ENCODE results near the gene DTNBP1.

DTNBP1 gene

DNA sequence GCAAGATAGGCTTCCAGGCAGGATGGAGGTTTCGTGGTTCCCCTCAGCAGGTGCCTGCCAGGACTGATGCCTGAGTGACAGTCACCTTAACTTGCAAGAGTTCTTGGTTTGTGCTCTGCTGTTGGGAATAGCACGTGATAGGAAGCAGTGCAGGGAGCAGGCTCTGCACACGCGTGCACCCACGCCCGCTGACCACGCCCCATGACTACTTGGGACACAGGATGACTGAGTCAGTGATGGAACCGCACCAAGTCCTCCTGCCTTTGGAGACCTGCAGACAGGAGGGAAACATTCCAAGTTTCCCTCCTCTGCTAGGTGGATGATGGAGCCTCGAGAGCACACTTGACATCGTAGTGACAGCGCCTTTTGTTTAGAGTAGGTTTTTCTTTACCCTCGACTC, 164.2 kb downstream of the DTNBP1 start:
- no peak for DNase-seq

DNA sequence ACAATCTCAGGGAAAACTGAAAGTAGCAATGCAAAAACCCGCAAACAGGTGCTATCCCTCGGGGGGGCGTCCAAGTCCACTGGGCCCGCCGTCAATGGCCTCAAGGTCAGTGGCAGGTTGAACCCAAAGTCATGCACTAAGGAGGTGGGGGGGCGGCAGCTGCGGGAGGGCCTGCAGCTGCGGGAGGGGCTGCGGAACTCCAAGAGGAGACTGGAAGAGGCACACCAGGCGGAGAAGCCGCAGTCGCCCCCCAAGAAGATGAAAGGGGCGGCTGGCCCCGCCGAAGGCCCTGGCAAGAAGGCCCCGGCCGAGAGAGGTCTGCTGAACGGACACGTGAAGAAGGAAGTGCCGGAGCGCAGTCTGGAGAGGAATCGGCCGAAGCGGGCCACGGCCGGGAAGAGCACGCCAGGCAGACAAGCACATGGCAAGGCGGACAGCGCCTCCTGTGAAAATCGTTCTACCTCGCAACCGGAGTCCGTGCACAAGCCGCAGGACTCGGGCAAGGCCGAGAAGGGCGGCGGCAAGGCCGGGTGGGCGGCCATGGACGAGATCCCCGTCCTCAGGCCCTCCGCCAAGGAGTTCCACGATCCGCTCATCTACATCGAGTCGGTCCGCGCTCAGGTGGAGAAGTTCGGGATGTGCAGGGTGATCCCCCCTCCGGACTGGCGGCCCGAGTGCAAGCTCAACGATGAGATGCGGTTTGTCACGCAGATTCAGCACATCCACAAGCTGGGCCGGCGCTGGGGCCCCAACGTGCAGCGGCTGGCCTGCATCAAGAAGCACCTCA, 166.3 kb downstream of the DTNBP1 start:
- no peak for DNase-seq

DNA sequence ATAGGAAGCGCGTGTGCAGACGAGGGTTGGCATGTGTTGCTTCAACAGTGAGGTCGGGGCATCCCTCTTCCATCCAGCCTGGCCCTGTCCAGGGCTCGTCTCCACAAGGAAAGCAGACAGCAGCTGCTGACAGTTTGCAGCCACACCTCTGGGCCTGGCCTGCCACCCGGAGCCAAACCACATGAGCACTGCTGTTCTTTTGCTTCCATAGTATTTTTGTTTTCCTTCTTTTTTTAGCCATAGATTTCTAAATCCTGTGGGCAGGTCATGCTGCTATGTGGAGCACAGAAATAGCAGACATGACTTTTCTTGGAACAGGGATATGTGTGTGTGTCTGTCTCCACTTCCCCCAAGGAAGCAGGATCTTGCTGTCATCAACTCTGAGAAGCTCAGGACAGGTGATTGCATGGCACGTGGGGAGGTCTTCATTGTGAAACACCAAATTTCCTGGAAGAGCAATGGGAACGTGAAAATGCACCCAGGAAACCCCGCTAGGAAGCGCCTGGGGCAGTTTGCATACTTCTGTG, 167.4 kb downstream of the DTNBP1 start:
- DNase-seq = no peak

DNA sequence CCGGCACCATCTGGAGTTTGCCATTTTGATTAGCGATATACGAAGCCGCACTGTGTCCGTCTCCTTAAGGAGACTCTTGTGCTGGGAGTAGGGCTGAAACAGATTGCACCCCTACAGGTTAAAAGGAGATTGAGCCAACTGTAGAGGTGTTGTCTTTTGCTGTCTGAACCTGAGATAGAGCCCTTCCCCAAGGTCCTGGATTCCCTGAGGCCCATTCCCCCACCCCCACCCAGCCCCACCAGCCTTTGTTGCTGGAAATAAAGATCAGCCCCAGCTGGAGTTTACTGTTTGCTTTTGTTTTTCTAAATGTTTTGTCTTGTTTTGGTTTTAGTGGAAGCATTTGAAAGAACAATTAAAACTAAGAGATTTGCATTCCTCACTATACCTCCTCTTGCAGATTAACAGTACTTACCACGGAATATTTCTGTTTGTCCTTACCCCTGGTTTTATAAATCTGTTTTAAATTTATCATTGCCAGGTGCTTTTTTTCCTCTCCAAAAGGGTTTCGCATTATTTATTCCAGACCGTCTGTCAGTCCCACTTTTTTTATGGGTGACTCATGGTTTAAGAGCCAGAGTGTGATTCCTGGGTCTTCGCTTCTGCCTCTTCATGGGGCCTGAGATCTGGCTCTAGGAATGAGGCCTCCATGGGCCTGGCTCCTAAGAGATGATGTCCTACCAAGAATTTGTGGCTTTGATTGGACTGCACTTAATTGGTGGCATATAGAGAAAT, 169.2 kb downstream of the DTNBP1 start:
- no peak for DNase-seq

DNA sequence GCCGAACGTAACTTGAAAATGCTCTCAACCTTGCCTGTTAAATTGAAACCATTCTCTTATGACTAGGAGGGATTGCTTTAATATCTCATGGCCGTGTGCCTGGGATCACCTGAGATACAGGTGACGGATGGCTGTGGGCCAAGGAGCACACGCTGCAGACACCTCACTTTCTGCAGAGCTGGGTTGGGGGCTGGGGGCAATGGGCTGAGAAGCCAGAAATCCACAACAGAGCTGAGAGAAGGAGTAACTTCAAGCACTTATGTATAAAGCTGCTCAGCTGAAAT, 170.9 kb downstream of the DTNBP1 start:
- DNase-seq = no peak

DNA sequence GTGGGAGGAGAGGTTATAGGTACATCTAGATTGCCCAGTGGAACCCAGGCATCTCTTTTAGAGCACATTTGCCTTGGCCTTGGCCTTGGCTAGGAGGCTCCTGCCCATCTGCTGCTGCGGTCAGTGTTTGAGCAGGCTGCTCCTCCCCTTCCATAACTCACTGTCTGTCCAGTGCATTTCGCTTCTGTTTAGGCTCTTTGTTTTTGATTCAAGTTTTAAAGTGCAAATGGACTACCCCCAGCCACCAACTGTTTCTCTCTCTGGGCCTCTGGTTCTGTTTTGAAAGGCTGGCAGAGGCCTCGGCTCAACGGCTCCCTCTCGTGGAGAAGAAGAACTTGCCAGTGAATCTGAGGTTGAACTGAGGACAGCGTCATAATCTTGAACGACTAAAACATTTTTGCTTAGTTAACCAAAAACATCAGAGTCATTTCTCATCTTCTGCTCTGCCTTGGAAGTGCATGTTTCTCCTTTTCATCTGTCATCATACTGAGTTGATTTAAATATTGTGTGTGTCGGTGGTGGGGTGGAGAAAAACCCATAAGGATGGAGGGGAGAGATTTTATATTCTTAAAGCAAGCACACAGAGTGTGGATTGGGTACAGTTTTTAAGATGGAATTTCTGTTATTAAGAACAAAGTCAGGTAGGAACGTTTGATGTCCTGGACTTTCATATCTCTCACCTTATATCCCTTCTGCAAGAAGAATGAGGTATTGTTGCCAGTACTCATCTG, 171.4 kb downstream of the DTNBP1 start:
- peak; percentile 66 to 69 for DNase-seq

DNA sequence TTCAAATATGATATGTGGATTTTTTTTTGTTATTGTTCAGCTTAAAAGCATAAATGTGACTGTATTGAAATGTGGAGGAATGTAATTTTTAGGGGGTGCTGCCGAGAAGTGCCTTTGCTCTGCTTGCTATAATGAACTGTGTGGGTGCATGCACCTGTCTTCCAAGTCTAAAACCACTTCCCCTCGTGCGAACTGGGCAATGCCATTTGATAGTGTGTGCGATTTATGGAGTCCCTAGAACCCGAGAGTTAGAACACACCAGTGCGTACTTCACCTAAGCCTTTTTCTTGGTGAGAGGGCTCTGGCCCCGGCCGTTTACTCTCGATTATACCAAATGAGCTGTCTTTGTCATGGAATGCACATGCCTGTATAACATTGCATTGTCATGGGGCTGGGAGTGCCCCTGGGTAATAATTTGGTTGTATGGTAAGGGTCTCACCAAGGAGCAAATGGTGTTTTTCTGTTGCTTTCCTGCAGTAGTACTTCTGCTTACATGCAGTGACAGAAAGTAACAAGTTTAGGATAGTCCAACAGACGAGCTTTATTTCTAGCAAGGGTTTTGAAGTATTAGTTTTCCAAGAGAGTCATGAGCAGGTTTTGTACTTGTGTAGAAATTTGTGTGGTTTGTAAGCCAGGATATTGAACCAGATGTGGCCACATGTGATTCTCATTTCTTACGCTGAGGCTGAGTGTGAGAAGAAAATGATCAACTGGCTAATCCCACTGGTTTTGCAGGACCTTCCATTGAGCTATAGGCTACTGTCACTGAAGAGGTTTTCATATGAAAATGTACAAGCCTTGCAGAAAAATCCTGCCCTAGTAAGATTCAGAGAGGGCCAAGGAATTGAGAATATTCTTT, 172.4 kb downstream of the DTNBP1 start:
- DNase-seq = no peak

DNA sequence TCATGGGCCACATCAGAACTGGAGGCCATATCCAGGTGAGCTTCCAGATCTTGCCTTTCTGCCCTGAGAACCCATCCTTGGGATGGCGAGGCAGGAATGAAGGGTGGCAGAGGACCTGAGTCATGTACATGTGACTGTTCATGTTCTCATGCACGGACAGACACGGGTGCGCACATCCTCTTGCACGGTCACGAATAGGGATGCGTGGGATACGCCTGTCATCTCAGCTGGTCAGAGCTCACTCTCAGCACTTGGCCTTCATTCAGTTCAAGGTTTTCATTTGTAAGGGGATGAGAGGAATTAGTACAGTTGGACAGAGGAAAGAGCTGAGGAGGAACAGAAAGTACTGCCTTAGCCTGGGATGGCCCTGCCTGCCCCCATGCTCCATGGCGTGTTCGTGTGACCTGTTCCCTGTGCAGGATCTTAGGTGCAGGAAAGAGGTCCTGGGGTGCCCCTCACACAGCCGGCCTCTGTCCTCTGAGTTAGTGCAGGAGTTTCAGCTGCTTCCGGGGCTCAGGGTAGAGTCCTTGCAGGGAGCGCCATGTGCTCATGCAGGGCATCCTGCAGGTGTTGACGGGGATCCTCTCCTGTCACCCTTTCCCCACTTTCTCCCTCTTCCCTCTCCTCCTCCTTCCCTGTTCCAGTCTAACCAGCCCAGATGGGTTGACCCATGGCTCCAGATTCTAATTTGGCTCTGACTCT, 173.4 kb downstream of the DTNBP1 start:
- no peak for DNase-seq

DNA sequence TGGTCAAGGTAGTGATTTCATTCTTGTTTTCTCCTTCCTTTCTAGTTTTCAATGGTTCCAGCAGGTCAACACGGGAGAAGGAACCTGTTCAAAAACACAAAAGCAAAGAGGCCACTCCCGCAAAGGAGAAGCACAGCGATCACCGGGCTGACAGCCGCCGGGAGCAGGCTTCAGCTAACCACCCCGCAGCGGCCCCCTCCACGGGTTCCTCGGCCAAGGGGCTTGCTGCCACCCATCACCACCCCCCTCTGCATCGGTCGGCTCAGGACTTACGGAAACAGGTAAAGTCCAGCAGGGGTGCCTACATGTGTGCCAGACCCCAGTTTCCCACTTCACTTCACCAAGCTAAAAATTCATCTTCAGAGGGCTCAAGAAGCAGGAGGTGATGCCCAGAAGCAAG, 175.6 kb downstream of the DTNBP1 start:
- DNase-seq = no peak

DNA sequence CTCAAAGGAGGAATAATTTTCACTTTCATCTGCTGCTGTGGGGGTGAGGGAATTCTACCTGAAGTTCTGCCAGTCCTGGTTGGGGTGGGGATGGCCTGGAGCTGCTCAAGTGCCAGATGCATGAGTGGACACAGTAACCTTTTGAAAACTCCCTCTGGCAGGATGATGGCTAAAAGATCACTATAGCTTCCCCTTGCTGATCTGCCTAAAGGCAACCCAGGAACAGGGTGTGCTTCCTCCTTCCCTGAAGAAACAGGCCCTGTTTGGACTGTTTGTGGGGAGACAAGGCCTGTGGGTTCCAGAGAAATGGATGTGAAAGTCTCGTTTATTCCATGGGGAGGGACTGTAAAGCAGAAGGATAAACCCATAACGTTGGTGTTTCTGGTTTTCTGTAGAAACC, 176.9 kb downstream of the DTNBP1 start:
- no peak for DNase-seq

DNA sequence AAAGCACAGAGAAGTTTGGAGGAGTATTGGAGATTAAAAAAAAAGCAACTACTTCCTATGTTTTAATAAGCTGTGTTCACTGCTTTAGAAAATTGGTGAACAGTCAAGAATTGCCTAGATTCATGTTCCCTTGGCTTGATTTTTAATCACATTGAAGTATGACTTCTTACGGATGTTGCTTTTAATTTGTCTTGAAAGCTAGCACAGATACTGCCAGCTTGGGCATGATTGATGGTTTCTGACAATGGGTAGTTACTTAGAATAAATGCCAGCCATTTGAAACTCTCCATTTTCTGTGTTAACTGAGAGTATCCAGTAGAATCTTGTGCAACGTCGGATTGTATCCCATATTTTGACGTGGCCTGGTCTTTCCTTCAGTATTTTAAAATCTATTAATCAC, 178.0 kb downstream of the DTNBP1 start:
- DNase-seq = no peak

DNA sequence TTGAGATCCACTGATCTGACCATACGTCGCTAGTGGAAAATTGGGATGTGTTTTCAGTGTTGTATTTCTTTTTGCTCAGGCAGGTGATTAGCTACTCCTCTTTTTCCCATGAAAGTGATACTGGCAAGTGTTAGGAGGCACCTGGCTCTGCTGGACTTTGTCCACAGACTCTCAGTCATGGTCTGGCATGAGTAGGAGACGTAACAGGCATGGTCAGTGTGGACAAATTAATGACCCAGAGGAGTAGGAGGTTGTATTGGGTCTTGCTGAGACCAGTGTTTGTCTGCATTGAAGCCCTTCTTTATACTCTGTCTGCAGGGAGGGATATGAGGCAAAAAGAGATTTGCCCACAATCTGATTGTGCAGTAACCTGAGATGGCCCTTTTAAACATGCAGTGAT, 178.7 kb downstream of the DTNBP1 start:
- no peak for DNase-seq

DNA sequence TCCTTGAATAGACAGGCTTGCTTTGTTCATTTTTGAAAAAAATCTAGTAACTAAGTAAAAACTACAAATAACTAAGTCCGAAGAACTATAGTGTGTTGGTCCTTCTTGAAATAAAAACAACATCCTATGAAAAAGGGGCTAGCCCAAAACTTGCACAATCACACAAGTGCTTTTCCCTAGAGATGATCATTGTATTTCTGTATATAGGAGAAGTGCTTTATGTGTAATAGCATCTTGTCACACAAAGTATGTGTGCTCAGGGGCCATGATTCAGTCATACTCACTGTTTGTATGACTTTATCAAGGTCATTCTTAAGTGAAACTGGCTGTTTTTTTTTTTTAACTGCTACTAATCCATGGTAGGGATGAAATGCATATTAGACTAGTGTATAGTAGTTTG, 179.8 kb downstream of the DTNBP1 start:
- no peak for DNase-seq

DNA sequence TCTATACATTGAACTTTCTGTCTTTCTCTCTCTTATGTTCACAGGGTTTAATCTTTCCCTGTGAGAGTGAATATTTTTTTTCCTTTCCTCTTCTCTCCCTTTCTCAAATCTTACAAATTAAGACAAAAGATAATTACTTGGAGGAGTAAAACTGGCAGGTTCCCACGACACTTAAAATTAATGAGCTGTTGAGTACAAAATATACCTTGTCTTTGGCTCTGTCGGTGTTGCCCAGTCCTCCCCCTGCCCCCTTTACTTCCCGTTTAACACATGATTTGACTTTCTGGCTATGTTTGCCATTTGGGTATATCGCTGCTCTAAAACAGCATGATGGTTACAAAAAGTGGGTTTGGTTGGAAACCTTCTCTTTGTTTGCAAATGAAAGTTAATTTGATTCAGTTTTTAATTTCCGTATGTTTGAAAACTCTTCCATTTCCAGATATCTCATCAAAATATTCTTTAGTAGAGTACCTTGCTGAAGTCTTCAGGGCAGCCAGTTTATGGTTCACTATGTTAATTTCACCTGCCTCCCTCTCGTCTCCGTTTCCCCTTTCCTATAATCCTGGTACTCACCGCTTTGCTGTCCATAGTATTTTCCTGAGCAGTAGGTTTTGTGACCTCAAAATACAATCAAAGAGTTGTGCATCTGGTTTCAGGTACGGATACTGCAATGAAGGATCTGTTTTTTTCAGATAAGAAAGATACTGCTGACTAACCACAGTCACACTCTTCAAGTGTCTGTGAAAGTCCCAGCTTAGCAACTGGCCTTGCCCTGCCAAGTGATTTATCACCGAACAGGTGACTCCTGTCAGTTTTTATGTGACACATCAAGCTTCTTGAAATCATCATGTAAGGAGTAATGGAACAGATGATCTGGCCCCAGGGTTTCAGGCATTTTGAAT, 181.2 kb downstream of the DTNBP1 start:
- peak in 1 of 2 experiments; percentile 24 for DNase-seq

DNA sequence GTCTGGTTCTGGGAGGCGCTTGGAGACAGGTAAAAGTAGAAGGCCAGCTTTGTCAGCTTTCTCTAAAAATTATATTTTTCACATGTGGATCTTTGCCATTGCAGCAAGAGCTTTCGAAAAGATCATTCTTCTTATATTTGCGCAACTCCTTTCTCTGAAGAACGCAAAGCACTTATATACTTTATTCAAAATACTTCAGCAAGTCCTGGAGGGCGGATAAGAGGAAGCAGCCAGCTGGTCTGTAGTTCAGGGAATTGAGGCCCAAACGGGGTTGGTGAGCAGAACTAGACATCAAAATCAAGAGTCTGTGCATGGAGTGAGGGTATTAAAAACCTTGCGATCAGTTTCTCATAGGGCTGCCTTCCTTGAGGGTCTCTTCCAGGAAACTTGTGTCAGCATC, 182.3 kb downstream of the DTNBP1 start:
- DNase-seq = no peak

DNA sequence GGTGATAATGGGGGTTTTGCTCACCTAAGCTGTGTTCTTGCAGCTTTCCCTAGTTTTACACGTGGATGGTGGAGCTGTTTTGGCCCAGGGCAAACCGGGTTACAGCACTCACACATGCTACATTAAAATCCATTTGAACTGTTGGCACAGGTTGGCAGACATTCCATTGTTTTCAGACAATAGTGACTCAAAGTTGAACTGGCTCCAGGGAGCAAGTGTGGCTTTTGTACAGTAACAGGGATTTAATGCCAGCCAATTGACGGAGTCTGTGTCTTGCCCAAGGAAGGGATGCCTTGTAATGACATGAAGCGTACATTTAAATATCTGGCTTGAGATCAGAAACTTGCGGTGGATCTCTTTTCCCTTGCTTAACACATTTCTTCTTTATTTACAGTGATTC, 183.1 kb downstream of the DTNBP1 start:
- no peak for DNase-seq

DNA sequence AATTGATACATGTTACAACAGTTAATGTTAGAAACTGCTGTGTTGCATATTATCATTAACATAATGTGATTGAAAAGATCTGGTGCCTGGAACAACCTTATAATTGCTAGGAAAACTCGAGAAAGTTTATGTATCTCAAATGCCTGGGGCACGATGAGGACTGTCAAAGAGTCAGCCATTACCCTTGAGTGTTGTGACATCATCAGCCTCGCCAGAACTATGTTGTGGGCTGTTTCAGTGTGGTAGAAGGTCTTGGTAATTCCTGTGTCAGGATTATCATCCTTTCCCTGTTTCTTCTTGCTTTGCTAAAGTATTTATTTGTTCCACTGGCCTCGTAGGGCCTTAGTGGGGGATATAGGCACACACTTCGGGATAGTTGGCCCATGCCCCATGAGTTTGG, 185.1 kb downstream of the DTNBP1 start:
- no peak for DNase-seq

DNA sequence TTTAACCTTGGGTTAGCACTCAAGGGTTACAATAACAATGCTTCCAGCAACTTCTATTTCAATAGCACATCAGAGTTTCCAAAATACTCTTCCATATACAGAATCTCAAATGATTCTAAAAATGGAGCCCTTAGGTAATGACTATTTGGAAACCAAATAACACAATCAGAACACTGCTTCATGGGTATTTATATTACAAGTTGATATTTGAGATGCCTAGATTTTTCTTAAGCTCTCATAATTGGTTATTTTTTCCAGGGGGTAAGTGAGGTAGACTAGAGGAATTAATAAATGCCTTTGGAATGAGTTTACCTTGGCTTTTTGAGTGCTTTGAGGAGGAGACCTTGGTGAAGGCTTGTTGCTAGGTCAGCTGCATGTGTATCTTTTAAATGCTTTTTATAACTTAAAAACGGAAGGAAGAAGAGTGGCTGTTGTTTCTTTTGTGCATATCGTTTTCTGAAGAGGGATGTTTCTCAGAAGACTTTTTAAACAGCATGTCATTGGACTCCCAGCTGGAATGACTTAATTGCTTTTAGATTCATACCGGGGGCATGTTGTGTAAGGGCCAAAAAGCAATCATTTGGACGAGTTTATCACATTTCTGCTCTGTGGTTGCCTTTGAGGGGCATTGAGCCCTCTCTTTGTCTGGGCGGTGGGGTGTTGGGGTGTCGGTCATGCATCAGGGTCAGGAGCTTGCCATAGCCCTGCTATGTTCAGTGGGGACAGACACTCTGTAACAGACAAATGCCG, 186.0 kb downstream of the DTNBP1 start:
- DNase-seq = no peak

DNA sequence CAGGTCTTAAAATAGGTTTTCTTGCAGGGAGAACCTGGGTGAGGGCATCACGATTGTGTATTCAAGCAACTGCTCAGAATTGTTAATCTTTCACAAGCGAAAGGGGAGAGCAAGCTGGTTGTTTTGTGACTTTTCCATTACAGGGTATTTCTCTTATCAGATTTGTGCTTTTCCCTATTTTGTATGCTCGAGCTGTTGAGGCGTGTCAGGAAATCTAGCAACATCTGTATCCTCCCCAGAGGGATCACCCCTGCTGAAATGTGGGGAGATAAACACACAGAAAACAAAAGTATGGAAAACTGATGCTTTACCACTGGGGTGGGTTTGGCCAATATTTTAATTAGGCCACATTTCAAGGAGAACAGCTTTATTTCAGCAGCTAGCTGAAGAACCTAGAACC, 187.0 kb downstream of the DTNBP1 start:
- DNase-seq = no peak

DNA sequence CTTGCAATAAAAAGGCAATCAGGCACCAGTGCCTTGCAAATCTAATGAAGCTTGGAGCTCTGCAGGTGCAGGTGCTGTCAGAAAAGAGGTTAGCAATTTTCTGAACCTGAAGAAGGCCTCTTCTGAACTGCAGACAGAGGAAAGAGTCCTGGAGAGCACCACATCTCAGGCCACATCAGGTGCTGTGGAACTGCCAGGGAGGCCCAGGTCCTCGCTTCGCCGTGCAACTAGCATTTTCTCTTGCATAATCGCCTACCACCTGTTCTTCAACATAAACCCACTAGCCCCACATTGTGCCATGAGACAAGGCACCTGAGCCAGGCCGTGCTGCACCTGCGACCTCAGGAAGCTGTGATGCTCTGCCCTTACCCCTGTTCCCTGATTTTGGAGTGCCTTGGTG, 187.6 kb downstream of the DTNBP1 start:
- no peak for DNase-seq

All from activated CD4-positive, alpha-beta T cell treated with anti-CD3 and anti-CD28 coated beads, Interleukin-2, amount 50 U/mL, for 4 hours (primary cell).